Measurements from ENCODE around the gene SLC13A2.
A peak's percentile ranks its signal among the peaks of the same experiment; 100 is the strongest.

SLC13A2 gene

GRCh38 chr17:28491860-28492259 is 18.4 kb downstream of the SLC13A2 start:
- no peaks in the 10 kb centered on the region for H3K27me3 ChIP-seq (replicated peaks; ENCODE audit: control insufficient read depth, insufficient read depth, low read length, poor library complexity, severe bottlenecking)
- no peaks in the 10 kb centered on the region for H3K36me3 ChIP-seq (ENCODE audit: control insufficient read depth, insufficient read depth, low read length)
- no peaks in the 10 kb centered on the region for H3K9me3 ChIP-seq (ENCODE audit: control insufficient read depth, low read length)
- H3K4me3 ChIP-seq (ENCODE audit: insufficient read depth, low read depth, low read length, poor library complexity, severe bottlenecking) = no peak overlapping the region
- no peaks in the 10 kb centered on the region for H3K4me1 ChIP-seq (ENCODE audit: control insufficient read depth, insufficient read depth, low read length, poor library complexity, severe bottlenecking)
- no peak for DNase-seq
- no peak overlapping the region for H3K27ac ChIP-seq (ENCODE audit: insufficient read depth, low read length, poor library complexity, severe bottlenecking)

- H3K36me3 ChIP-seq (ENCODE audit: control insufficient read depth, insufficient read depth, low read length) = no peaks in the 10 kb centered on the region
- H3K4me1 ChIP-seq (ENCODE audit: control insufficient read depth, insufficient read depth, low read length, poor library complexity, severe bottlenecking) = no peaks in the 10 kb centered on the region
- H3K27me3 ChIP-seq (replicated peaks; ENCODE audit: control insufficient read depth, insufficient read depth, low read length, poor library complexity, severe bottlenecking) = no peaks in the 10 kb centered on the region
- no peak overlapping the region for H3K4me3 ChIP-seq (ENCODE audit: insufficient read depth, low read depth, low read length, poor library complexity, severe bottlenecking)
- DNase-seq = no peak
- no peak overlapping the region for H3K27ac ChIP-seq (ENCODE audit: insufficient read depth, low read length, poor library complexity, severe bottlenecking)
- no peaks in the 10 kb centered on the region for H3K9me3 ChIP-seq (ENCODE audit: control insufficient read depth, low read length)
These were observed 19.2 kb downstream of the SLC13A2 start for GRCh38 chr17:28492352-28493310.

- H3K27me3 ChIP-seq (replicated peaks; ENCODE audit: control insufficient read depth, insufficient read depth, low read length, poor library complexity, severe bottlenecking) = no peaks in the 10 kb centered on the region
These were observed 20.0 kb downstream of the SLC13A2 start for GRCh38 chr17:28493460-28493859.

GRCh38 chr17:28494445-28495188 is 21.2 kb downstream of the SLC13A2 start:
- H3K9me3 ChIP-seq (ENCODE audit: control insufficient read depth, low read length) = no peaks in the 10 kb centered on the region
- H3K4me1 ChIP-seq (ENCODE audit: control insufficient read depth, insufficient read depth, low read length, poor library complexity, severe bottlenecking) = no peaks in the 10 kb centered on the region
- H3K27ac ChIP-seq (ENCODE audit: insufficient read depth, low read length, poor library complexity, severe bottlenecking) = no peak overlapping the region
- H3K27me3 ChIP-seq (replicated peaks; ENCODE audit: control insufficient read depth, insufficient read depth, low read length, poor library complexity, severe bottlenecking) = no peaks in the 10 kb centered on the region
- no peak overlapping the region for H3K4me3 ChIP-seq (ENCODE audit: insufficient read depth, low read depth, low read length, poor library complexity, severe bottlenecking)
- H3K36me3 ChIP-seq (ENCODE audit: control insufficient read depth, insufficient read depth, low read length) = no peaks in the 10 kb centered on the region
- peak; percentile 48 to 63 (median 49) for DNase-seq

More at GRCh38 chr17:28493460-28493859, 20.0 kb downstream of the SLC13A2 start:
- Histone ChIP-seq H3K36me3 (ENCODE audit: control insufficient read depth, insufficient read depth, low read length) (no peaks in the 10 kb centered on the region), H3K9me3 (ENCODE audit: control insufficient read depth, low read length) (no peaks in the 10 kb centered on the region), H3K27ac (ENCODE audit: insufficient read depth, low read length, poor library complexity, severe bottlenecking) (no peak overlapping the region), H3K4me1 (ENCODE audit: control insufficient read depth, insufficient read depth, low read length, poor library complexity, severe bottlenecking) (no peaks in the 10 kb centered on the region), H3K4me3 (ENCODE audit: insufficient read depth, low read depth, low read length, poor library complexity, severe bottlenecking) (no peak overlapping the region)
- no peak for DNase-seq

- no peak for DNase-seq
- Histone ChIP-seq H3K9me3 (ENCODE audit: control insufficient read depth, low read length) (no peaks in the 10 kb centered on the region), H3K36me3 (ENCODE audit: control insufficient read depth, insufficient read depth, low read length) (no peaks in the 10 kb centered on the region), H3K4me1 (ENCODE audit: control insufficient read depth, insufficient read depth, low read length, poor library complexity, severe bottlenecking) (no peaks in the 10 kb centered on the region), H3K27ac (ENCODE audit: insufficient read depth, low read length, poor library complexity, severe bottlenecking) (no peak overlapping the region), H3K27me3 (replicated peaks; ENCODE audit: control insufficient read depth, insufficient read depth, low read length, poor library complexity, severe bottlenecking) (no peaks in the 10 kb centered on the region), H3K4me3 (ENCODE audit: insufficient read depth, low read depth, low read length, poor library complexity, severe bottlenecking) (no peak overlapping the region)
These were observed 22.2 kb downstream of the SLC13A2 start for GRCh38 chr17:28495635-28496034.

GRCh38 chr17:28497931-28498330 is 24.5 kb downstream of the SLC13A2 start:
- DNase-seq = no peak
- Histone ChIP-seq H3K4me1 (ENCODE audit: control insufficient read depth, insufficient read depth, low read length, poor library complexity, severe bottlenecking) (no peaks in the 10 kb centered on the region), H3K36me3 (ENCODE audit: control insufficient read depth, insufficient read depth, low read length) (no peaks in the 10 kb centered on the region), H3K9me3 (ENCODE audit: control insufficient read depth, low read length) (no peaks in the 10 kb centered on the region), H3K27ac (ENCODE audit: insufficient read depth, low read length, poor library complexity, severe bottlenecking) (no peak overlapping the region), H3K4me3 (ENCODE audit: insufficient read depth, low read depth, low read length, poor library complexity, severe bottlenecking) (no peak overlapping the region), H3K27me3 (replicated peaks; ENCODE audit: control insufficient read depth, insufficient read depth, low read length, poor library complexity, severe bottlenecking) (no peaks in the 10 kb centered on the region)

GRCh38 chr17:28498652-28499363 is 25.4 kb downstream of the SLC13A2 start:
- Histone ChIP-seq H3K9me3 (ENCODE audit: control insufficient read depth, low read length) (no peaks in the 10 kb centered on the region), H3K27me3 (replicated peaks; ENCODE audit: control insufficient read depth, insufficient read depth, low read length, poor library complexity, severe bottlenecking) (no peaks in the 10 kb centered on the region), H3K27ac (ENCODE audit: insufficient read depth, low read length, poor library complexity, severe bottlenecking) (no peak overlapping the region), H3K4me3 (ENCODE audit: insufficient read depth, low read depth, low read length, poor library complexity, severe bottlenecking) (no peak overlapping the region), H3K36me3 (ENCODE audit: control insufficient read depth, insufficient read depth, low read length) (no peaks in the 10 kb centered on the region), H3K4me1 (ENCODE audit: control insufficient read depth, insufficient read depth, low read length, poor library complexity, severe bottlenecking) (no peaks in the 10 kb centered on the region)
- DNase-seq = no peak

GRCh38 chr17:28499364-28499664 is 25.9 kb downstream of the SLC13A2 start:
- Histone ChIP-seq H3K27me3 (replicated peaks; ENCODE audit: control insufficient read depth, insufficient read depth, low read length, poor library complexity, severe bottlenecking) (no peaks in the 10 kb centered on the region), H3K4me1 (ENCODE audit: control insufficient read depth, insufficient read depth, low read length, poor library complexity, severe bottlenecking) (no peaks in the 10 kb centered on the region), H3K27ac (ENCODE audit: insufficient read depth, low read length, poor library complexity, severe bottlenecking) (no peak overlapping the region), H3K36me3 (ENCODE audit: control insufficient read depth, insufficient read depth, low read length) (no peaks in the 10 kb centered on the region), H3K4me3 (ENCODE audit: insufficient read depth, low read depth, low read length, poor library complexity, severe bottlenecking) (no peak overlapping the region), H3K9me3 (ENCODE audit: control insufficient read depth, low read length) (no peaks in the 10 kb centered on the region)
- DNase-seq = no peak

- Histone ChIP-seq H3K4me1 (ENCODE audit: control insufficient read depth, insufficient read depth, low read length, poor library complexity, severe bottlenecking) (no peaks in the 10 kb centered on the region), H3K27ac (ENCODE audit: insufficient read depth, low read length, poor library complexity, severe bottlenecking) (no peak overlapping the region), H3K4me3 (ENCODE audit: insufficient read depth, low read depth, low read length, poor library complexity, severe bottlenecking) (no peak overlapping the region), H3K36me3 (ENCODE audit: control insufficient read depth, insufficient read depth, low read length) (no peaks in the 10 kb centered on the region), H3K9me3 (ENCODE audit: control insufficient read depth, low read length) (no peaks in the 10 kb centered on the region), H3K27me3 (replicated peaks; ENCODE audit: control insufficient read depth, insufficient read depth, low read length, poor library complexity, severe bottlenecking) (no peaks in the 10 kb centered on the region)
- DNase-seq = no peak
These were observed 26.4 kb downstream of the SLC13A2 start for GRCh38 chr17:28499684-28500357.
